SK-N-MC (cell line): Measurements from ENCODE around the gene TNN.

Source experiments
- EZH2 ChIP-seq: fragments of 200-600 bp; sonication (generic); IDR thresholded peaks from one replicate; pipeline ENCODE4 v1.6.1; 2017; ENCODE audit warnings: antibody characterized with exemption
- FOXP2 ChIP-seq: optimal IDR thresholded peaks from 2 replicates; pipeline ENCODE3; 2011; ENCODE audit warnings: mild to moderate bottlenecking, moderate library complexity; ENCODE audit not compliant: insufficient read depth; ENCODE audit errors: extremely low read length, control extremely low read depth
- POLR2AphosphoS5 ChIP-seq: IDR thresholded peaks from 2 replicates; pipeline ENCODE4 v1.6.1; 2012; ENCODE audit warnings: mild to moderate bottlenecking, low read depth, low read length, borderline replicate concordance

DNA sequence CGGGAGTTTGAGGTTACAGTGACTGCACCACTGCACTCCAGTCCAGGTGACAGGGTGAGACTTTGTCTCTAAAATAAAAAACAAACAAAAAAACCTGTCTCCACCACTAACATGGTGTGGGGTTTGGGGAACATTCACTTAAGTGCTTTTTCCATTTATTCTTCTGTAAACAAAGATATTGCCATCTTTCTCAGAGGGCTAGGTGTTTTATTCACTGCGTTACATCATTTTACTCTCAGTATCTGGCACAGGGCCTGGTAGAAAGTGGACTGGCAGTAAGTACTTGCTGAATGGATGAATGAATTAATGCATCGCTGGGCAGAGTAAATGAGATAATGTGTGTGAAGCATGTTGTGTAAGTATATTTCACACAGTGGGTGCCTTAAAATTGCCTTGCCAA, 104.9 kb downstream of the TNN start:
- TF ChIP-seq POLR2AphosphoS5 = no peak
- TF ChIP-seq FOXP2 = no peak
- no peak for TF ChIP-seq EZH2
